ENCODE results near the gene GLP2R.

Gene GLP2R

DNA sequence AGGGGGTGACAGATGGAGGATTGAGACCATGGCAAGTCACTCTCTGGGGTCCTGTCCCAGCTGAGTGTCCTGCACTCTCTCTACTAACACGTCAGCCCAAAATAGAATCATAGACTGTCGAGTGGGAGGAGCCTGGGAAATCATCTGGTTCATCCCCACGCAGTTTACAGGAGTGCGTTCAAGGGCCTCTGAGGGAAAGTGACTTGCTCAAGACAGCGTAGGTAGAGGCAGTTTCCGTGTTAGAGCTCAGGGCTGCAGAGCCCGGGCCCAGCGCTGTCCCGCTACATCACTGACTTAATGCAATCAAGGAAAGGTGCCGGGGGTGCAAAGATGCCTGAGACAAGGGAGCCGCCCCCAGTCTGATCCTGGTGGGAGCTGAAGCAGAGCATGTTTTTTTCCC, 14.2 kb upstream of the GLP2R start:
- TF ChIP-seq, protein P1, sequence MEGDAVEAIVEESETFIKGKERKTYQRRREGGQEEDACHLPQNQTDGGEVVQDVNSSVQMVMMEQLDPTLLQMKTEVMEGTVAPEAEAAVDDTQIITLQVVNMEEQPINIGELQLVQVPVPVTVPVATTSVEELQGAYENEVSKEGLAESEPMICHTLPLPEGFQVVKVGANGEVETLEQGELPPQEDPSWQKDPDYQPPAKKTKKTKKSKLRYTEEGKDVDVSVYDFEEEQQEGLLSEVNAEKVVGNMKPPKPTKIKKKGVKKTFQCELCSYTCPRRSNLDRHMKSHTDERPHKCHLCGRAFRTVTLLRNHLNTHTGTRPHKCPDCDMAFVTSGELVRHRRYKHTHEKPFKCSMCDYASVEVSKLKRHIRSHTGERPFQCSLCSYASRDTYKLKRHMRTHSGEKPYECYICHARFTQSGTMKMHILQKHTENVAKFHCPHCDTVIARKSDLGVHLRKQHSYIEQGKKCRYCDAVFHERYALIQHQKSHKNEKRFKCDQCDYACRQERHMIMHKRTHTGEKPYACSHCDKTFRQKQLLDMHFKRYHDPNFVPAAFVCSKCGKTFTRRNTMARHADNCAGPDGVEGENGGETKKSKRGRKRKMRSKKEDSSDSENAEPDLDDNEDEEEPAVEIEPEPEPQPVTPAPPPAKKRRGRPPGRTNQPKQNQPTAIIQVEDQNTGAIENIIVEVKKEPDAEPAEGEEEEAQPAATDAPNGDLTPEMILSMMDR (IDR thresholded peaks at IDR 0.05; ENCODE audit: low read depth, low read length, missing control alignments), result no peak
- no peak overlapping the region for H3K4me3 ChIP-seq (ENCODE audit: low read depth, low read length)
- no peak for DNase-seq (ENCODE audit: low read depth)

DNA sequence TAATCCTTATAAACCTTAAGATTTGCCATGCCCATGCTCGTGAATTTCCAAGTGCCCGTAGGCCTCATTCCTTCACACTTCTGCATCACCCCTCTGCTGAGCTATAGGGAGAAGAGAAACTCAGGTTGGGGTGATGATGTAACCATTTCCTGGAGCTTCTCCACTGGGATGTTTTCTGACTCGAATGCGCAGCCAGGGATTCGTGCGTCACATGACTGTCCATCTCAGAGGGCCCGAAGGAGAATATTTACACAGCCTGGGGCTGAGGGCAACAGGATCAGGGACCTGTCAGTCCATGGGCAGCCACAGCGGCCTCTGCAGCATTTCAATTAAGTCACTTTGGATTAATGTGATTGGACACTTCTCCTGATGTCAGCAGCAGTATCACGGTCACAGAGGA, 12.6 kb upstream of the GLP2R start:
- TF ChIP-seq, protein P1 (IDR thresholded peaks at IDR 0.05; ENCODE audit: low read depth, low read length, missing control alignments), result no peak
- H3K4me3 ChIP-seq (ENCODE audit: low read depth, low read length), result no peak overlapping the region
- DNase-seq (ENCODE audit: low read depth), result no peak

GRCh38 chr17:9814337-9814945, 11.3 kb upstream of the GLP2R start:
- DNase-seq (ENCODE audit: low read depth), result no peak
- TF ChIP-seq, protein P1 (IDR thresholded peaks at IDR 0.05; ENCODE audit: low read depth, low read length, missing control alignments), result no peak
- H3K4me3 ChIP-seq (ENCODE audit: low read depth, low read length), result no peak overlapping the region

GRCh38 chr17:9816472-9816871, 9.3 kb upstream of the GLP2R start:
- DNase-seq (ENCODE audit: low read depth), result no peak
- TF ChIP-seq, protein P1 (IDR thresholded peaks at IDR 0.05; ENCODE audit: low read depth, low read length, missing control alignments), result no peak
- no peak overlapping the region for H3K4me3 ChIP-seq (ENCODE audit: low read depth, low read length)

DNA sequence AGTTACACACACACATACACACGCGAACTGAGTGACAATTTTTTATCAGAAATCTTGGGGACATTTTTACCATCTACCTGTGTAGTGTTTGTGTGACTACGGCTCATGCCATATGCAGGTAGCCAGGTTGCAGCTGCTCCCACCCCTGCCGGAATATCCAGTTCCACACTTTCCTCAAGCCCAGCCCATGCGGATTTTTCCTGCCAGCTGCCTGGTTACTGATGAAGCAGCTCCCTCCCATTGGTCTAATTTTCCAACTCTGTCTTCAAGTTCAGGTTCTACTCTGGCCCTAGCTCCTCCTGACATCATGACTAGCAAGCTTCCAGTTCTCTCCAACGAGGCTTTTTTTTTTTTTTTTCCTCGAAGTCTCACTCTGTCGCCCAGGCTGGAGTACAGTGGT, 8.6 kb upstream of the GLP2R start:
- H3K4me3 ChIP-seq (ENCODE audit: low read depth, low read length), result no peak overlapping the region
- no peak for DNase-seq (ENCODE audit: low read depth)
- TF ChIP-seq, protein P1 (IDR thresholded peaks at IDR 0.05; ENCODE audit: low read depth, low read length, missing control alignments), result no peak

DNA sequence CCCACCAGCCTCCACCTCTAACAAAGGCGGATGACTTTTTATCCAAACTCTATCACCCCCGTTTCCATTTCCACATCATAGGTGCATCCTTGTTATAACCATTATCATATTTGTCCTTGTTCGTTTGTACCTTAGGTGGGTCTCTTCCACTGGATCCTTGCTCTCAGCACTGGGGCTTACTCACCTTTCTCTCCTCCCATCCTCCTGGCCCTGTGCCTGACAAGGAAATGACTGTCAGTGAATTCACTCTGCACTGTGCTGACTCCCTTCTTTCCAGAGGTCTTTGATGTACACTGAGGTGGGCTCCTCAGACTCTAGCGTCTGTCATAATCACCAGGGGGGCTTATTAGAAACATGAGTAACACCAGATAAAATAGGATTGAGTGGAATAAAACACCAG, 7.0 kb upstream of the GLP2R start:
- no peak for DNase-seq (ENCODE audit: low read depth)
- TF ChIP-seq, protein P1 (IDR thresholded peaks at IDR 0.05; ENCODE audit: low read depth, low read length, missing control alignments), result no peak
- H3K4me3 ChIP-seq (ENCODE audit: low read depth, low read length), result no peak overlapping the region

DNA sequence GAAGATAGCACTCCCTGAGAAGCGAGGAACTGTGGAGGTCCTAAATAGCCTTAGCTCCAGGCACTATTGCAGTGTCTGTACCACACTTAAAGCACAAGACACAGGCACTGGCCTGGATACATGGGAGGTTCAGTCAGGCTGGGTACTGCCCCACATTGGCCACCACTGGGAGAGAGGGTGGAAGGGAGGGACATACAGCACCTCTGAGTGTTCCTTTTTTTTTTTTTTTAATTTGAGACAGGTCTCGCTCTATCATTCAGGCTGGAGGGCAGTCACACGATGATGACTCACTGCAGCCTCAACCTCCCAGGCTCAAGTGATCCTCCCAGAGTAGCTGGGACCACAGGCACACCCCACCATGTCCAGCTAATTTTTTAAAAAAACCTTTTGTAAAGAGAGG, 5.3 kb upstream of the GLP2R start:
- H3K4me3 ChIP-seq (ENCODE audit: low read depth, low read length), result no peak overlapping the region
- TF ChIP-seq, protein P1 (IDR thresholded peaks at IDR 0.05; ENCODE audit: low read depth, low read length, missing control alignments), result no peak
- DNase-seq (ENCODE audit: low read depth), result no peak
